ENCODE data around the gene EPHB4. TPM values are rescaled to one million over a fixed set of nuclear protein-coding genes. Genes with fewer than 3 reads are reported as not detected.
A peak's percentile ranks its signal among the peaks of the same experiment; 100 is the strongest.

Gene EPHB4
- total and polyA plus RNA-seq, 2 of the 4 experiments (the other 2 are of a cell fraction): 34.5 to 36.4 TPM

- Histone ChIP-seq H3K9me1 (ENCODE audit: insufficient read depth, low read length) (no peaks in the 10 kb centered on the region; the same call in 1 of the 2 replicates), H3K27me3 (ENCODE audit: control insufficient read depth, insufficient read depth, low read length) (no peaks in the 10 kb centered on the region), H4K91ac (ENCODE audit: insufficient read depth, low read depth, low read length) (no peak overlapping the region), H2BK5ac (ENCODE audit: low read depth, low read length, poor library complexity, severe bottlenecking) (no peak overlapping the region), H3K9ac (ENCODE audit: low read depth, low read length) (no peak overlapping the region), H3K36me3 (ENCODE audit: control insufficient read depth, insufficient read depth, low read length) (peaks cover 31% of the 10 kb centered on the region), H4K8ac (ENCODE audit: low read depth in 2 of 2, low read length in 2 of 2) (no peak overlapping the region), H2AFZ (replicated peaks; ENCODE audit: low read length, poor library complexity) (peak overlapping the region; percentile 51), H3K27ac (ENCODE audit: insufficient read depth, low read length) (no peak overlapping the region), H3K56ac (ENCODE audit: extremely low read depth, insufficient read depth, low read length) (no peak overlapping the region), H2BK120ac (ENCODE audit: low read depth, low read length) (no peak overlapping the region), H3K4me1 (ENCODE audit: control insufficient read depth, insufficient read depth, low read length) (peaks cover 4% of the 10 kb centered on the region; the same call in 1 of the 2 replicates), H3K79me1 (ENCODE audit: low read depth in 1 of 2, low read length in 2 of 2) (peaks cover 6 to 8% of the 10 kb centered on the region in 2 experiments), H4K5ac (ENCODE audit: low read depth, low read length) (no peak overlapping the region), H2BK20ac (ENCODE audit: low read depth, low read length) (no peak overlapping the region), H3K4me2 (ENCODE audit: low read depth, low read length) (no peak overlapping the region), H3K14ac (replicated peaks; ENCODE audit: low read depth, low read length) (no peak overlapping the region), H3K4ac (ENCODE audit: low read depth, low read length) (no peak overlapping the region), H2BK15ac (ENCODE audit: low read depth, low read length) (no peak overlapping the region), H3K9me3 (ENCODE audit: control insufficient read depth, insufficient read depth, low read length) (no peaks in the 10 kb centered on the region), H3K4me3 (ENCODE audit: insufficient read depth, low read depth, low read length) (no peak overlapping the region), H3K18ac (ENCODE audit: low read depth, low read length) (no peak overlapping the region), H2AK5ac (ENCODE audit: low read depth, low read length) (no peak overlapping the region), H2AK9ac (replicated peaks; ENCODE audit: low read depth, low read length, poor library complexity) (peak overlapping the region; percentile 42), H4K20me1 (ENCODE audit: insufficient read depth, low read length) (no peaks in the 10 kb centered on the region; the same call in 1 of the 2 replicates), H3K23ac (ENCODE audit: low read depth, low read length) (no peak overlapping the region)
- no TSS peak for BruUV-seq (replicated peaks)
- 93% methylated on average over 9 of the region's 18 CpGs; no CpG with 5 or more reads in 1 of the 2 experiments for WGBS, 2 experiments (ENCODE audit: extremely low coverage in 2 of 2, insufficient read length in 1 of 2)
- ATAC-seq (ENCODE audit: low read depth) (no peak), DNase-seq (no peak)
- TF ChIP-seq NFE2L2 (IDR thresholded peaks at IDR 0.05; ENCODE audit: low read depth, low read length): no peak
- no peak for TF ChIP-seq BHLHE40 (IDR thresholded peaks at IDR 0.05; ENCODE audit: low read depth, low read length)
- intact Hi-C loops (cut with micrococcal nuclease): no loop called here
- ChIA-PET POLR2A (ENCODE audit: unreplicated experiment) (no interaction called here), CTCF (no interaction called here)
- in situ Hi-C loops (cut with MboI; ENCODE audit: low sequenced_read_pairs): loop anchor here (25.0 kb wide), 2 partner anchors 274 to 399 kb away; partner anchors contain the start of genes FBXO24, LRCH4 and SPACDR
- dilution Hi-C loops (cut with HindIII; ENCODE audit: low sequenced_read_pairs, unreplicated experiment): no loop called here
Observed at GRCh38 chr7:100860702-100861615, 33.6 kb upstream of the EPHB4 start.

Measured in IMR-90 (cell line).